Measurements from ENCODE around the gene WDR49.

- no peak for TF ChIP-seq CTCF (IDR thresholded peaks at IDR 0.05)
- TF ChIP-seq POLR2AphosphoS5 (IDR thresholded peaks at IDR 0.05), result no peak
- no peak for TF ChIP-seq POLR2A (IDR thresholded peaks at IDR 0.05)
Observed at GRCh38 chr3:167666563-167666962, 12.8 kb upstream of the WDR49 start.

Measured in suprapubic skin (tissue), 4 donors.